ENCODE data around the gene FKBP11. TPM values are rescaled to one million over a fixed set of nuclear protein-coding genes. Genes with fewer than 3 reads are reported as not detected.
"Not testable (repeated sequence)": the region's sequence is repeated elsewhere in the genome, so short reads cannot be mapped to it uniquely, and the experiment has no call there.

The FKBP11 gene
- total RNA-seq, 4 donors from 2014 or later, result 14.7 to 32.1 (median 22.5) TPM

DNA sequence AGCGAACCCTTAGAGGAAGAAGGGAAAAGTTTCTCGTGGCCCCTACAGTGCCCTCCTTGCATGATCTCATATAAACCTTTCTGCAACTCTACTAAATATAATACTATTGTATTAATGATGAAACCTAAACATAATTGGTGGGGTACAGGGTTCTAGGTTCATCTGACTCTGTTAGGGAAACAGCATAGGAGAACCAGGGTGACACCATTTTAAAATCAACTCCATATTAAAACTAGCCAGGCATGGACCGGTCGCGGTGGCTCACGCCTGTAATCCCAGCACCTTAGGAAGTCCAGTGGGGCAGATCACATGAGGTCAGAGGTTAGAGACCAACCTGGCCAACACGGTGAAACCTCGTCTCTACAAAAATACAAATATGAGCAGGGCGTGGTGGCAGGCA lies 44.6 kb downstream of the FKBP11 start:
- DNase-seq (ENCODE audit: low spot score), result no peak
- TF ChIP-seq, protein P1, sequence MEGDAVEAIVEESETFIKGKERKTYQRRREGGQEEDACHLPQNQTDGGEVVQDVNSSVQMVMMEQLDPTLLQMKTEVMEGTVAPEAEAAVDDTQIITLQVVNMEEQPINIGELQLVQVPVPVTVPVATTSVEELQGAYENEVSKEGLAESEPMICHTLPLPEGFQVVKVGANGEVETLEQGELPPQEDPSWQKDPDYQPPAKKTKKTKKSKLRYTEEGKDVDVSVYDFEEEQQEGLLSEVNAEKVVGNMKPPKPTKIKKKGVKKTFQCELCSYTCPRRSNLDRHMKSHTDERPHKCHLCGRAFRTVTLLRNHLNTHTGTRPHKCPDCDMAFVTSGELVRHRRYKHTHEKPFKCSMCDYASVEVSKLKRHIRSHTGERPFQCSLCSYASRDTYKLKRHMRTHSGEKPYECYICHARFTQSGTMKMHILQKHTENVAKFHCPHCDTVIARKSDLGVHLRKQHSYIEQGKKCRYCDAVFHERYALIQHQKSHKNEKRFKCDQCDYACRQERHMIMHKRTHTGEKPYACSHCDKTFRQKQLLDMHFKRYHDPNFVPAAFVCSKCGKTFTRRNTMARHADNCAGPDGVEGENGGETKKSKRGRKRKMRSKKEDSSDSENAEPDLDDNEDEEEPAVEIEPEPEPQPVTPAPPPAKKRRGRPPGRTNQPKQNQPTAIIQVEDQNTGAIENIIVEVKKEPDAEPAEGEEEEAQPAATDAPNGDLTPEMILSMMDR (IDR thresholded peaks at IDR 0.05), result no peak
- no peak for ATAC-seq (ENCODE audit: low FRiP score)

DNA sequence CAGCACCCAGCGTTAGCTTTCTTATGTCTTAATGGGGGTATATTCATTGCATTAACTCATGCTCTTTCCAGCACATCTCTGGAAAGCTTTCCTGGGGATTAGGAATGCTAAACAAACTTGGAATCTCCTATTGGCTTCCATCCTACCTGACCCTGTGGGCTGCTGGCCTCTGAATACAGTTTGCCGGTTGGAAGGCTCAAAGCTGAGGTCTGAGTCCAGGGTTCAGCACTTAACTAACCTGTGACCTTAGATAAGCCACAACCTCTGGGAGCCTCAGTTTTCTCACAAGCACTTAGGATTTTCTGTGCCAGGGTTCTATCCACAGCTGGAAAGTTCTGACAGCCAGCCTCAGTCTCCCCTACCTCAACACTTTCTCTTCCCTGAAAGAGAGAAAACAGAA lies 46.7 kb downstream of the FKBP11 start:
- no peak for DNase-seq (ENCODE audit: low spot score)
- TF ChIP-seq, protein P1 (IDR thresholded peaks at IDR 0.05), result no peak

DNA sequence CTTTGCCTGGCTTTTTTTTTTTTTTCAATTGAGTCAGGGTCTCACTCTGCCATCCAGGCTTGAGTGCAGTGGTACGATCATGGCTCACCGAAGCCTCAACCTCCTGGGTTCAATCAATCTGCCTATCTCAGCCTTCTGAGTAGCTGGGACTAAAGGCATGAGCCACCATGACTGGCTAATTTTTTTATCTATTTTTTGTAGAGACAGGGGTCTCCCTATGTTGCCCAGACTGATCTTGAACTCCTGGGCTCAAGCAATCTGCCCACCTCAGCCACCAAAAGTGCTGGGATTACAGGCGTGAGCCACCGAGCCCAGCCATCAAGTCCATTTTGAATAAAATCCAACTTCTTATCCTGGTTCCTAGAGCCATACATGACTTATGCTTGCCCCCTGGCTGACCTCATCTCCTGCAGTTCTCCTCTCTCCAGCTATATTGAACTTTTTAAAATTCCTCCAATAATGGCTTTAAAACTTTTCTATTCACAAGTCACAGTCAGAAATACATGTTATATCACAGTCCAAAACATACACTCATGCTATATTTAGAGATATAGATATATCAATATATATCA lies 49.3 kb downstream of the FKBP11 start:
- ATAC-seq (ENCODE audit: low FRiP score), result no peak
- TF ChIP-seq, protein P1 (IDR thresholded peaks at IDR 0.05), result no peak
- DNase-seq (ENCODE audit: low spot score), result no peak

More for the DNA sequence above, 46.7 kb downstream of the FKBP11 start:
- ATAC-seq (ENCODE audit: low FRiP score), result no peak

DNA sequence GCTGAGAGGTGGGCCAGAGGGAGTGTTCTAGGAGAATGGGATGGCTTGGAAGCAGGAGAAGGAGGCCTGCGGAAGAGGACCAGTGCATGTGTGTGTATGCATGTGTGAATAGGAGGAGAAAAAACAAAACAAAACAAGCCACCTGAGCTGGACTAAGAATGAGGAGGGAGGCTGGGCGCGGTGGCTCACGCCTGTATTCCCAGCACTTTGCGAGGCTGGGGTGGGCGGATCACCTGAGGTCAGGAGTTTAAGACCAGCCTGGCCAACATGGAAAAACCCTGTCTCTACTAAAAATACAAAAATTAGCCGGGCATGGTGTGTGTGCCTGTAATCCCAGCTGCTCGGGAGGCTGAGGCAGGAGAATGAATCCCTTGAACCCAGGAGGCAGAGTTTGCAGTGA lies 51.8 kb downstream of the FKBP11 start:
- not testable (repeated sequence) for ATAC-seq (ENCODE audit: low FRiP score); DNase-seq (ENCODE audit: low spot score)

DNA sequence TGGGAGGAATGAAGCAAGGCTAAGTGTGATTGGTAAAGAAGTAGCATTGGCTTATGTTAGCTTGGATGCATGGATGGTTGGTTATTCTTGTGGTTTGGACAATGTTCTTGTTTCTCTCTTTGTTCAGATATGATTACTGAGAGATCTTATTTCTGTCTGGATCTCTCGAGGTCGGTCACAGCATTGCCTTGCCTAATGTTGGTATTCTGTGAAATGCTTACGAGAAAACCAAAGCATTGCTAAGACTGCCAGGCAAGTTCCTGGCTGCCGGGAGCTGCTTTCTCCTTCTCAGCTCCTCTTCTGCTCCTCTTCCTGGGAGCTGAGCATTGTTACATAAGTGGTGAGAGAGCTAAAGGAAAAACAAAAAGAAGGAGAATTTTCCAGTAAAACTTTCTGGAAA lies 52.2 kb downstream of the FKBP11 start:
- DNase-seq (ENCODE audit: low spot score) (no peak), ATAC-seq (ENCODE audit: low FRiP score) (no peak)
- TF ChIP-seq, protein P1 (IDR thresholded peaks at IDR 0.05), result no peak

Small RNA genes lying within 50 kb of the gene (small RNA-seq; reads per million reads assigned to genes)
- gene AC073610.1 (not detected), gene RNU6-600P (not detected)

Other genes with a start within 250 kb of the FKBP11 start
- gene KANSL2, start 243.3 kb downstream of the FKBP11 start, total RNA-seq, result 10 to 100 TPM; 38.3 to 64.2 (median 49.7) TPM
- 10 to 100 TPM; 20.7 to 45.1 (median 32.0) TPM for gene CCNT1, start 208.8 kb downstream of the FKBP11 start, total RNA-seq
- gene ADCY6, start 136.4 kb downstream of the FKBP11 start, total RNA-seq, result 10 to 100 TPM; 30.9 to 57.1 (median 47.9) TPM
- gene CACNB3, start 107.0 kb downstream of the FKBP11 start, total RNA-seq, result 10 to 100 TPM in 1 of 4 donors, 1 to 10 TPM in 3; 6.8 to 18.1 (median 8.5) TPM
- gene DDX23, start 73.3 kb downstream of the FKBP11 start, total RNA-seq, result 10 to 100 TPM; 44.9 to 85.0 (median 62.0) TPM
- gene RND1, start 59.6 kb downstream of the FKBP11 start, total RNA-seq, result 1 to 10 TPM; 1.3 to 5.8 (median 4.6) TPM
- gene ARF3, start 32.0 kb upstream of the FKBP11 start, total RNA-seq, result 10 to 100 TPM; 57.1 to 91.5 (median 68.3) TPM
- 1 to 10 TPM in 1 of 4 donors, under 1 TPM in 3; 0.36 to 2.5 (median 0.56) TPM for gene WNT10B, start 46.2 kb upstream of the FKBP11 start, total RNA-seq
- gene WNT1, start 52.8 kb upstream of the FKBP11 start, total RNA-seq, result under 1 TPM in 1 of 4 donors, not detected in 3; 0.60 TPM
- under 1 TPM in 2 of 4 donors, not detected in 2; 0.12 to 0.65 TPM for gene DDN, start 73.9 kb upstream of the FKBP11 start, total RNA-seq
- 10 to 100 TPM; 40.0 to 64.2 (median 54.4) TPM for gene PRKAG1, start 93.3 kb upstream of the FKBP11 start, total RNA-seq
- gene KMT2D, start 135.3 kb upstream of the FKBP11 start, total RNA-seq, result 10 to 100 TPM; 31.2 to 87.0 (median 49.0) TPM
- under 1 TPM in 1 of 4 donors, not detected in 3; 0.96 TPM for gene RHEBL1, start 144.5 kb upstream of the FKBP11 start, total RNA-seq
- 1 to 10 TPM in 2 of 4 donors, under 1 TPM in 2; 0.72 to 2.0 (median 1.3) TPM for gene DHH, start 169.3 kb upstream of the FKBP11 start, total RNA-seq
- gene LMBR1L, start 185.4 kb upstream of the FKBP11 start, total RNA-seq, result 10 to 100 TPM; 23.2 to 68.4 (median 37.8) TPM
- gene TUBA1B, start 205.9 kb upstream of the FKBP11 start, total RNA-seq, result 1,000 to 10,000 TPM in 1 of 4 donors, 100 to 1,000 TPM in 3; 608 to 1,018 (median 745) TPM

Data from omental fat pad (tissue), 4 donors.